Sigmoid colon (tissue), 7 donors: ENCODE data around the gene NLRC3. TPM values are rescaled to one million over a fixed set of nuclear protein-coding genes. Genes with fewer than 3 reads are reported as not detected.

ENCODE experiments used
- DNase-seq: peaks from one replicate; pipeline ENCODE4 v3.0.0-alpha.2; 2019
- H3K27ac ChIP-seq, 4 donors: fragments of 200-600 bp; sonication (generic); one replicate each; pipeline ENCODE4 v1.5.1; 2016 to 2019; ENCODE audit warnings: mild to moderate bottlenecking in 1 of 4
- H3K27me3 ChIP-seq, 3 donors: fragments of 200-600 bp; sonication (generic); one replicate each; pipeline ENCODE4 v1.5.1; 2019; ENCODE audit warnings: mild to moderate bottlenecking in 1 of 3
- H3K36me3 ChIP-seq, 4 donors: fragments of 200-600 bp; sonication (generic); one replicate each; pipeline ENCODE4 v1.5.1; 2016 to 2019
- H3K4me1 ChIP-seq, 4 donors: fragments of 200-600 bp; sonication (generic); one replicate each; pipeline ENCODE4 v1.5.1; 2017 to 2019
- H3K4me3 ChIP-seq, 4 donors: fragments of 200-600 bp; sonication (generic); one replicate each; pipeline ENCODE4 v1.5.1; 2017 to 2019; ENCODE audit warnings: mild to moderate bottlenecking in 2 of 4, moderate library complexity in 1 of 4
- H3K9me3 ChIP-seq, 4 donors: fragments of 200-600 bp in 3 of 4; sonication (generic) in 3 of 4; one replicate each; pipeline versions ENCODE4 v1.5.1 to v1.6.1; 2013 to 2019
- EP300 ChIP-seq, 4 donors: sonication (generic); formaldehyde crosslinking; IDR thresholded peaks; one replicate each; pipeline ENCODE4 v1.6.1; 2017; ENCODE audit warnings: antibody characterized with exemption in 4 of 4
- POLR2A ChIP-seq, 2 donors: fragments of 450-650 bp; IDR thresholded peaks; one replicate each; pipeline ENCODE4 v1.6.1; 2016; ENCODE audit warnings: antibody characterized with exemption in 2 of 2, mild to moderate bottlenecking in 2 of 2, moderate library complexity in 2 of 2
- POLR2AphosphoS5 ChIP-seq, 4 donors: sonication (generic); formaldehyde crosslinking; IDR thresholded peaks; one replicate each; pipeline ENCODE4 v1.6.1; 2017; ENCODE audit warnings: antibody characterized with exemption in 4 of 4
- WGBS, 2 donors: extraction: QIAGEN DNeasy Blood & Tissue Kit; methylation state at CpG; one replicate each; pipeline ENCODE4 v1.1.7; 2013; 5-methylcytosine and 5-hydroxymethylcytosine counted together
- intact Hi-C: fragments of 100-400 bp; cut with DNase I; formaldehyde crosslinking; loops from one replicate; pipeline ENCODE4 v1.15.1; 2023
- polyA plus RNA-seq, 3 donors: library from polyadenylated mRNA; stranded (reverse); fragments of 200-250 nt; gene quantifications; one replicate each; pipeline ENCODE4 v1.2.3, GENCODE V29; 2013
- total RNA-seq, 4 donors: library from RNA; depleted of rRNA; stranded (reverse); fragments of >200 nt; gene quantifications; one replicate each; pipeline ENCODE4 v1.1.0, GENCODE V29; 2016
- TF ChIP-seq, protein P1 (sequence below), 4 experiments: fragments of 450-650 bp in 3 of 4; fragments of 200-600 bp in 1 of 4; IDR thresholded peaks; one replicate each; pipeline ENCODE4 v1.5.1; 2016 to 2019; ENCODE audit warnings: antibody characterized with exemption in 4 of 4, mild to moderate bottlenecking in 3 of 4, moderate library complexity in 2 of 4
- donor health status: healthy with polysubstance abuse.
- donor health status: Bipolar disorder and iron deficiency.
- donor health status: healthy.

NLRC3 gene
- total and polyA plus RNA-seq, 7 donors = under 0.01 to 7.0 (median 0.27) TPM; not detected in 2

DNA sequence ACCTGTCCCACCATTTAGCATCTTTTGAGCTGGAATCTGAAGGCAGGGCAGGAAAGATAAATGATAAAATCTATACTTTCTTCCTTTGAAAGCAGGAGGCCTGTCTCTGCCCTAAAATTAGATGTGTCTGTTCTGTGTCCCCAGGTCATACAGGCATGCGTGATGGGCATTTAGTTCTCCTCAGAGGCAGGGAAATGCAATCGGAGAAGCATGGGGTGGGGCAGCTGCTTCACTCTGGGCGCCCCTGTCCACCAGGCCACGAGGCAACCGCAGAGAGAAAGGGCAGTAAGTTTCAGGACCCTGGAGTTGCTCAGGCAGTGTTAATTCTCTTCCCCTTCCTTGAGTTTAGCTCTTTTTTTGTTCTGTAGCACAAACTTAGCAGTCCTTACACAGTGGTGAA lies 51.3 kb downstream of the NLRC3 start:
- no peaks in the 10 kb centered on the region for H3K9me3 ChIP-seq
- TF ChIP-seq, protein P1, sequence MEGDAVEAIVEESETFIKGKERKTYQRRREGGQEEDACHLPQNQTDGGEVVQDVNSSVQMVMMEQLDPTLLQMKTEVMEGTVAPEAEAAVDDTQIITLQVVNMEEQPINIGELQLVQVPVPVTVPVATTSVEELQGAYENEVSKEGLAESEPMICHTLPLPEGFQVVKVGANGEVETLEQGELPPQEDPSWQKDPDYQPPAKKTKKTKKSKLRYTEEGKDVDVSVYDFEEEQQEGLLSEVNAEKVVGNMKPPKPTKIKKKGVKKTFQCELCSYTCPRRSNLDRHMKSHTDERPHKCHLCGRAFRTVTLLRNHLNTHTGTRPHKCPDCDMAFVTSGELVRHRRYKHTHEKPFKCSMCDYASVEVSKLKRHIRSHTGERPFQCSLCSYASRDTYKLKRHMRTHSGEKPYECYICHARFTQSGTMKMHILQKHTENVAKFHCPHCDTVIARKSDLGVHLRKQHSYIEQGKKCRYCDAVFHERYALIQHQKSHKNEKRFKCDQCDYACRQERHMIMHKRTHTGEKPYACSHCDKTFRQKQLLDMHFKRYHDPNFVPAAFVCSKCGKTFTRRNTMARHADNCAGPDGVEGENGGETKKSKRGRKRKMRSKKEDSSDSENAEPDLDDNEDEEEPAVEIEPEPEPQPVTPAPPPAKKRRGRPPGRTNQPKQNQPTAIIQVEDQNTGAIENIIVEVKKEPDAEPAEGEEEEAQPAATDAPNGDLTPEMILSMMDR (IDR thresholded peaks at IDR 0.05) = no peak
- TF ChIP-seq POLR2AphosphoS5 (IDR thresholded peaks at IDR 0.05) = no peak
- no peak for TF ChIP-seq POLR2A (IDR thresholded peaks at IDR 0.05)
- TF ChIP-seq EP300 (IDR thresholded peaks at IDR 0.05) = no peak
- H3K36me3 ChIP-seq = peaks cover 11 to 63% (median 22%) of the 10 kb centered on the region in 4 donors
- WGBS, 2 donors = 94 to 96% methylated on average over 5 of the region's 5 CpGs
- intact Hi-C loops = loop anchor here (10.0 kb wide), 1 partner anchor 89 kb away; the partner anchor contains the start of gene SLX4
- no peaks in the 10 kb centered on the region for H3K27me3 ChIP-seq
- DNase-seq = no peak
- no peak overlapping the region for H3K27ac ChIP-seq
- H3K4me3 ChIP-seq = no peak overlapping the region
- peaks cover 0 to 15% (median 11%) of the 10 kb centered on the region in 4 donors for H3K4me1 ChIP-seq

GRCh38 chr16:3523281-3523680 lies 53.9 kb downstream of the NLRC3 start:
- intact Hi-C loops = loop anchor here (10.0 kb wide), 1 partner anchor 92 kb away; the partner anchor contains the start of gene SLX4
- H3K4me1 ChIP-seq = peaks cover 0 to 36% (median 25%) of the 10 kb centered on the region in 4 donors
- DNase-seq = no peak
- no peak for TF ChIP-seq EP300 (IDR thresholded peaks at IDR 0.05)
- no peak for TF ChIP-seq POLR2A (IDR thresholded peaks at IDR 0.05)
- no peak for TF ChIP-seq POLR2AphosphoS5 (IDR thresholded peaks at IDR 0.05)
- TF ChIP-seq, protein P1 (IDR thresholded peaks at IDR 0.05) = no peak
- H3K27me3 ChIP-seq = no peaks in the 10 kb centered on the region
- no peaks in the 10 kb centered on the region for H3K9me3 ChIP-seq
- H3K27ac ChIP-seq = no peak overlapping the region
- no peak overlapping the region for H3K4me3 ChIP-seq
- WGBS, 2 donors = 97% methylated on average over 3 of the region's 3 CpGs
- peaks cover under 1 to 53% (median 15%) of the 10 kb centered on the region in 4 donors for H3K36me3 ChIP-seq

DNA sequence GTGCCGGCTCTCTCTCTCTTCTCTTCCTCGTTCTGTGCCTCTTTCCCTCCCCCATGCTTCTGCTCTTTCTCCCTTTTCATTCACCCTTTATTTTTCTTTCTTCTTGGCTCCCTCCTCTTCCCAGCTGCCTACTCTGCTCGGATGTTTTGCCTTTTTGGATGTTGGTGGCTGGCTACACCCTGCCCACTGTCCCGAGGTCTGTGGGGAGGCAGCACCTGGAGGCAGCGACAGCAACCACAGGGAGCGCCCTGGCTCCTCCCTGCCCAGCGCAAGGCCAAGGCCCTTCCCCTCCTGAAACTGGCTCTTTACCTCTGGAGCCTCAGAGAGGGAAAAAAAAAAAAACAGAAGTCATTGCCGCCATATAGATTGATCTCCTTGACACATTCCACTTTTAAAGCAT lies 56.4 kb downstream of the NLRC3 start:
- H3K27ac ChIP-seq = peak overlapping the region; percentile 58 to 90 (median 82)
- 84 to 86% methylated on average over 8 of the region's 8 CpGs for WGBS, 2 donors
- no peak for DNase-seq
- H3K9me3 ChIP-seq = no peaks in the 10 kb centered on the region
- peaks cover 0 to 32% (median 23%) of the 10 kb centered on the region in 4 donors for H3K4me1 ChIP-seq
- H3K36me3 ChIP-seq = peaks cover 6 to 64% (median 27%) of the 10 kb centered on the region in 4 donors
- no peaks in the 10 kb centered on the region for H3K27me3 ChIP-seq
- intact Hi-C loops = loop anchor here (10.0 kb wide), 1 partner anchor 94 kb away; the partner anchor contains the start of gene SLX4
- peak overlapping the region in 2 of 4 donors; percentile 8 to 28 for H3K4me3 ChIP-seq
- TF ChIP-seq, protein P1 (IDR thresholded peaks at IDR 0.05) = peak in 1 of 4 experiments; percentile 20
- TF ChIP-seq EP300 (IDR thresholded peaks at IDR 0.05) = no peak

DNA sequence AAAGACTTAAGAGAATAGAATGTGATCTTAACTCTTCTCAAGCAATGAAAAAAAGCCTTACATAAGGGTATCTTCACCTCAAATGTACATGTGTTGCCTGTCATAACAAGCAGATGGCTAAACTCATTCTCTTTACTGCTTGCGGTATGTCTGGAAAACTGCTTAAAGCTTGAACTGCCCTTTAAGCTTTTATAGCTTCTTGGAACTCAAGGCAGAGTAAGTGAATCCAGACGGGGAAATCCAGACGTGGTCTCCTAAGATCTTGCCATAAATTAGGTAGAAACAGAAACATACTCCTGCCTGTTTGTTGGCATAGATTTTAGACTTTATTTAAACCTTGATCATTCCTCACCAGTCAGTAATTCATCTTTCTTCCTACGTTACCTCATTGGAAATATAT lies 56.8 kb downstream of the NLRC3 start:
- TF ChIP-seq, protein P1 (IDR thresholded peaks at IDR 0.05) = no peak
- TF ChIP-seq EP300 (IDR thresholded peaks at IDR 0.05) = peak in 2 of 4 donors; percentile 47 to 83
- TF ChIP-seq POLR2AphosphoS5 (IDR thresholded peaks at IDR 0.05) = peak; percentile 34 to 93 (median 81)
- no peak for TF ChIP-seq POLR2A (IDR thresholded peaks at IDR 0.05)
- no peaks in the 10 kb centered on the region for H3K9me3 ChIP-seq
- peaks cover 0 to 32% (median 23%) of the 10 kb centered on the region in 4 donors for H3K4me1 ChIP-seq
- intact Hi-C loops = loop anchor here (10.0 kb wide), 1 partner anchor 94 kb away; the partner anchor contains the start of gene SLX4
- 80 to 83% methylated on average over 4 of the region's 4 CpGs for WGBS, 2 donors
- H3K27me3 ChIP-seq = no peaks in the 10 kb centered on the region
- peak overlapping the region in 1 of 4 donors; percentile 28 for H3K4me3 ChIP-seq
- peak overlapping the region; percentile 58 to 90 (median 82) for H3K27ac ChIP-seq
- DNase-seq = peak; percentile 60
- peaks cover 6 to 64% (median 28%) of the 10 kb centered on the region in 4 donors for H3K36me3 ChIP-seq
